Measurements from ENCODE around the gene DDOST.

The DDOST gene

DNA sequence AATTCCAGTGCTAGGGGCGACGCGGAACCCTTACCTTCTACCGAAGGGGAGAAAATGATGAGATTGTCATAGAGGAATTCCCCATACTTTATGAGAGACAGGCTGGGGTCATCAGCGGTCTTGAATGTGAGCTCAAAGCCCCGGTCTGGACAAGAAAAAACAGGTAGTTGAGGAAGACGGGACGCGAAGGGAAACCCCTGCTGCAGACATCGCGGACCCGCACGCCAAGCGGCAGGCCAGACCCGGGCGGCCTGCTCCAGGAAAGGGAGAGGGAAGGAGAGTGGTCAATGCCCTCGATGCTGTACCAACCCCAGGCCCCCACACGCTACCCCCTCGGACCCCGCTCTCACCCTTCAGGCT is 342 bp downstream of the DDOST start:
- no peak for DNase-seq (ENCODE audit: low read depth, low spot score)

DNA sequence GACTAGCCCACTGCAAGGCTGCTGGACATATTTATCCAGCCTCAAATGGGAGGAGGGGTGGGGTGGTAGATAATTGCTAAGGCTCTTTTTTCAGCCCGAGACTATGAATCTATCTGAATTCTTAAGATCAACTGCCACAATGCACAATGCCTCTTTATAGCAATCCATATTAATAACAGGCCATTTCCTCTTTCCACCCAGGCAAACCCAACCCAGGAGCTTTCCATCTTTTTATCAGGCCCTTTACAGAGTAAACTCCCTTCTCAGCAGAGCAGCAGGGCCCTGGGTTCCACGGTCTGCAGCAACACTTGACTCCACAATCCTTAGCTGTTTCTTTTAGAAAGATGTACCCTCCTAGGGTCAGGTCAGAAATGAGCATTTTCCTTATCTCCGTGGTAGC is 806 bp downstream of the DDOST start:
- DNase-seq (ENCODE audit: low read depth, low spot score), result no peak

DNA sequence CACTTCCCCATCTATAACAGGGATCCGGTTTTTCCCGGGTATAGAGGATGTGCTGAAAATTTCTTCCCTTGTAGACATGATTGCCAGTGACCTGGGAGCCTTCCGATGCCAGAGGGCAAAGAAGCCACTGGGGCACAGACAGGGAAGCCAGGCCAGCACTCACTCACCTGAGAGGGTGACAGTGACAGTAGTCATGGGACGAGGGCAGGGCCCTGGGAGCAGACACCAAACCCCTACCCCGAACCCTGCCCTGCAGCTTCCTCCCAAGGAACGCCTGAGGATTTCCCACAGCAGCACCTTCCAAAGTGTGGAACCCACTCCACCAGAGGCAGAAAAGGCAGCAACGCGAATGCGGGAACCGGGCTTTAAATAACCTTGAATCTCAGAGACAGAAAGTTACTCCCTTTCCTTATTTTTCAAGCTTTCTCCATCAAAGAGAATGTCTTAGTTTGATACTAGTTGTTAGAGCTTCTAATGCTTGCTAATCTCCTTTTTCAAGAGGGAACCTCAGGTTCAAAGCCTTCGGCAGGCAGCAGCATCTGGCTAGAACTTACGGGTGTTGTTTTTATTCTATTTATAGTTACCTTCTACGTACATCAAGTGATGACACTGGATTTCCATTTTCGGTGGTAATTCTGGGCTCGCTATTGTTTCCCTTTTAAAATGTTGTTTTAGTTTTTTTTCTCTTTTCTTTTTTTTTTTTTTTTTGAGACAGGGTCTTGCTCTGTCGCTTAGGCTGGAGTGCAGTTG is 2.8 kb downstream of the DDOST start:
- DNase-seq (ENCODE audit: low read depth, low spot score), result no peak

DNA sequence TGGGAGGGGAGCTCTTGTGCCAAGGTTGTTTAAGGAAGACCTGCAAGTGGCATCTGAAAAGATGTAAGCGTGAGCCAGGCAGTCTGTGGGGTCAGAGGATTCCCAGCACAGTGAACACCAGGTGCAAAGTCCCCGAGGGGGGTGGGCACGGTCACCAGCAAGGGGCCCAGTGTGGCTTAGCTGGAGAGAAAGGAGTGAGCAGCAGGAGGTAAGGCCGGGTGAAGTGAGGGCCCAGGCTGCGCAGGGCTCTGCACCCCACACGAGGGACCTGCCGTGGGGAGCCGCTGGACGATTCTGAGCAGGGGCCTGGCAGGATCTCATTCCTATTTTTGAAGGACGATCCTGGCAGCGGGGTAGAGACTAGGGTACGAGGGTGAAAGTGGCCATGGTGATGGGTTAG is 4.1 kb downstream of the DDOST start:
- no peak for DNase-seq (ENCODE audit: low read depth, low spot score)

DNA sequence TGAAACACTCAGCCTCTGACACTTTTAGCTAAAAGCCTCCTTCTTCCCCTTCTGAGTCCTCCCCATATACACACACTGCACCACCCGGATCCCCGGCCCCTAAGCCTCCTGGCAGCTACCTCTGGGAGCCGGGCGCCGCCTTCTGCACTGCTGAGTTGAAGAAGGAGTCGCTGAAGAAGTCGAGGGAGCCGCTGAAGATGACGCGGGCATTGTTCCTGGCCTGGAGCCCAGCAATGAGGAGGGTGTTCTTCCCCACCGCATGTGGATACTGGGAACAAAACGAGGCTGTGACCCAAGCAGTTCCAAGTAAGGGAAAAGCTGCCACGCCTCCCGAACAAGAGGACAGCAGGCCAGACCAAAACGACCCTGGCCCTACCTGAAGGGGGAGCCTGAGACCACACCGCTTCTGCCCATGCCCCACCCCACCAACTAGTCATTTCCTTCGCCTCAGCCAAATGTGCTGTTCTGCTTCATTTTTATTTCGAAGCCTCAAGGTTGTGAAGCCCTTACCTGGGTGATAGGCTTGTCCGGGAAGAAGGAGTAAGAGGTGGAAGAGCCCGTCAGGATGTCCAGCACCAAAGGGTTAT is 7.0 kb downstream of the DDOST start:
- no peak for DNase-seq (ENCODE audit: low read depth, low spot score)

DNA sequence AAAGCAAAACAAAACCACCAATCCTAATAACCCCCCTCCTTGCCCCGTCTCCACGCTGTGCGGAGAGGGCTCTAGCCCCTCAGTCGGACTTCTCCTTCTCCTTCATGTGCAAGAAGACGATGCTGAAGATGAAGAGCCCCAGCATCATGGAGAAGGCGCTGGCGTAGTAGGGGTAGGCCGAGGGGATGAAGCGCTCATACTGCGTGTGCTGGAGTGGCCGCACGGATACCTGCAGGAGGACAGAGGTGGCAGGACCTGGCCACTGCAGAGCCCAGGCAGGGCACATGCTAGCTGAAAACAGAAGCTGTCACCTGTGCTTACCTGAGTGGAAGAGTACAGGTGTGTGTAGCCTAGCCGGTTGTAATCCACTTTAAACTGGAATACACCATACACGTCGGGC is 8.9 kb downstream of the DDOST start:
- DNase-seq (ENCODE audit: low read depth, low spot score), result no peak

DNA sequence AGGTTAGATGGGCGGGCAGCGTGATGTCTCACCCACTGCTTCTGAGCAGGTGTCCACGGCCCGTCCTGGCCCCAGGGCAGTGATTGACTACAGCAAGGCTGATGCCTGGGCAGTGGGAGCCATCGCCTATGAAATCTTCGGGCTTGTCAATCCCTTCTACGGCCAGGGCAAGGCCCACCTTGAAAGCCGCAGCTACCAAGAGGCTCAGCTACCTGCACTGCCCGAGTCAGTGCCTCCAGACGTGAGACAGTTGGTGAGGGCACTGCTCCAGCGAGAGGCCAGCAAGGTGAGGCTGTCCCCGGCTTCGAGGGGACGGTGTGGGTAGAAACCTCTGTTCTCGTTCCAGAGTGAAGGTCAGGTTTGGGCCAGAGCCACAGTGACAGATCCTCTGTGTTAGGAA is 12.2 kb downstream of the DDOST start:
- DNase-seq (ENCODE audit: low read depth, low spot score), result no peak

DNA sequence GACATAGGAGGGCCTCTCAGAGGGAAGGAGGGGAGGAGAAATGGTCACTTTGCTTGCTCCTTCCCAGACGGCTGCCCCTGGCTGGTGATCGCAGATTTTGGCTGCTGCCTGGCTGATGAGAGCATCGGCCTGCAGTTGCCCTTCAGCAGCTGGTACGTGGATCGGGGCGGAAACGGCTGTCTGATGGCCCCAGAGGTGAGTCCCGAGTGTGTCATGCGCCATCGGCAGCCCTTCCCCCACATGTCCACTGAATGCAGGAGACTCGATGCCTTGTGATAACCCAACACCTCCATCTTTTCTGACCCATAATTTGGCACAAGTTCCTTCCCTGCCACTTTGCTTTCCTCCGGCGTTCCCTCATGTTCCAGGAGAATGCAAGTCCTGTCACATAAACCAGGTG is 12.7 kb downstream of the DDOST start:
- no peak for DNase-seq (ENCODE audit: low read depth, low spot score)

DNA sequence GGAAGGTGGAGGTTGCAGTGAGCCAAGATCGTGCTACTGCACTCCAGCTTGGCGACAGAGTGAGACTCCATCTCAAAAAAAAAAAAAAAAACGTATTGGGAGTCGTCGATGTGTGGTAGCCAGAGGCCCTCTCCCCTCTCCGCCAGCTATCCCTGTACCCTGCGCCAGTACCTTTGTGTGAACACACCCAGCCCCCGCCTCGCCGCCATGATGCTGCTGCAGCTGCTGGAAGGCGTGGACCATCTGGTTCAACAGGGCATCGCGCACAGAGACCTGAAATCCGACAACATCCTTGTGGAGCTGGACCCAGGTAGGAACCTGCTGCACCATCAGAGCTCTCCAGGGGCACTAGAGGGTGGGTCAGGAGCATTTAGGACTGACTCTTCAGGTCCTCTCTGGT is 15.8 kb downstream of the DDOST start:
- no peak for DNase-seq (ENCODE audit: low read depth, low spot score)

DNA sequence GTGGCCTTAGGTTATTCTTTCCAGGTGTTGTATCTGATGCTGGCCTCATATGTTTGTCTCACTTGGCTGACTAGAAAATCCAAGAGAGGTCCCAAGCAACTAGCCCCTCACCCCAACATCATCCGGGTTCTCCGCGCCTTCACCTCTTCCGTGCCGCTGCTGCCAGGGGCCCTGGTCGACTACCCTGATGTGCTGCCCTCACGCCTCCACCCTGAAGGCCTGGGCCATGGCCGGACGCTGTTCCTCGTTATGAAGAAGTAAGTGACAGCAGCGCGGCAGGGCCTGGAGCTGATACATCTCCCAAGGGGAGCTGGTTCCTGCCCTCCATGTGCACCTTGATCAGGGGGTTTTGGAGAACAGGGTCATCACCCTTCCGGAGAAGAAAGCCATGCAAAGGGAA is 16.8 kb downstream of the DDOST start:
- DNase-seq (ENCODE audit: low read depth, low spot score), result no peak

DNA sequence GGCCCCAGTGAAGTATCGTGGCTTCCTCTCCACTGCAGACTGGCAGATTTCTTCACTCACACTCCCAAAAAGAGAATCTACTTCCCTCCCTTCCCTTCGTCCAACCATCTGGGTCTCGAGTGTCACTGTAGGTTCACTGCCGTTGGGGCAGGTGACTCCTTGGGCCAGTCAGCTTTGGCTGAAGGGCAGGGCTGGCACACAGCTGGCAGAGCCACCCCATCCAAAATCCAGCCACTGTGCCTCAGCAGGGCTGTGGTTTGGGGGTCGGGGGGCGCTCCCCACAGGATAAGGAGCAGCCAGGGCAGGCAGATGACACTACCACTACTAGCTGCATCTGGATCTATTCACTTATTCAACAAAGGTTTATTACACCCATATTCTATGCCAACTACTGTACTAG is 18.1 kb downstream of the DDOST start:
- DNase-seq (ENCODE audit: low read depth, low spot score), result no peak

DNA sequence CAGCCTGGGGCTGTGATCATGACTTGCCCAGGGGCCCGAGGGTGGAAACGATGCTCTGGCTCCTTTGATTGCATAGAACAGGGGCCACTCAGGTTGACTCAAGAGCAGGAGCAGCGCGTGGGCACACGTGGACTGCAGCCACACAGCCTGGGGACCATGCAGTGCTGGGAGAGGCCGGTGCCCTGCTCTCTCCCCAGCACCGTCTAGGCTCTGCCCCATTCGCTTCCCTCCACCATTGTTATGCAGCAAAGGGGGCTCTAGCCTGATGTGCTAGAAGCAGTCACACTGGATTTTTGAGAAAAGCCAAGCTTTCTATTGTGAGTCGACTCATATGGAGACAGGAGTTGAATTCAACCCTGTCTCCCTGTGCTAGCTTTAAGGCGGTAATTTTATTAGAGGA is 19.2 kb downstream of the DDOST start:
- DNase-seq (ENCODE audit: low read depth, low spot score), result no peak

DNA sequence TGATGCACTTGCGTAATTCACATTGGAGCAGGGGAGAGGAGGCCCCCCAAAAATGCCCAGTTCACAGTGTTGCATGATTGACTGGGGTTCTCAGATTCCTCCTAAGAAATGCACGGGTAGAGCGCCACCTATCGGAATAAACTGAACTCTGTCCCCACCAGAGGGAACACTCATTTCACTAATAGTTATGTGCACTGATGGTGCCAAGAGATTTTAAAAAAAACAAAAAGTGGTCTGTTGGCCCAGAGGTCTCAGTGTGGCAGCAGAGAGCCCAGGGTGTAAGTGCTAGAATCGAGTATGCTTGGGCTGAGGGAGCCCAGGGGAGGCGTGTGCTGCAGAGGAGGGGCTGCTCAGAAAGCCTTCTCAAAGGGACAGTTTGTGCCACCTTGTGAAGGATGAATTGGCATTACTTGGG is 21.0 kb downstream of the DDOST start:
- DNase-seq (ENCODE audit: low read depth, low spot score), result peak; percentile 45

DNA sequence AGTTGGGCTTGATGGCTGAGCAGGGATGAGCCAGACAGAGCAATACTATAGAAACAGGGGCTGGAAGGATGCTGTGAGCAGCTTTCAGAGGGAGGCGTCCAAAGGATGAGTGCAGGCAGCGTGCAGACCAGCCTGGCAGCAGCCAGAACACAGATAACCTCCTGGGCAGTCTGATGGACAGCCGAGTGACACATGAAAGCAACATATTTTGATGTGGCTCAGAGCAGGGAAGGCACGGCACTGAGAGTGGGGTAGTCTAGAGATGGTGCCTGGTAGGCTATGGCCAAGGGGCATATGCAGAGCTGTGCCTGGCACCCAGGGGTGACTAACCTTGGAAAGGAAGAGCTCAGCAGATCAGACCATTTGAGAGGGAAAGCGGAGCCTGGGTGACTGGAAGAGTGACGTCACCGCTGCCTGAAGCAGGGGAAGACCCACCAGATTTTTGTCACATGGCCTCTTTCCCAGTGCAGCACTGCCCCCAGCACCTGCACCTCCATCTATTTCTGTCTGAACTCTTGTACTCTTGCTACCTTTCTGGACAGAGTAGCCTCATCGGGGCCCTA is 24.3 kb downstream of the DDOST start:
- DNase-seq (ENCODE audit: low read depth, low spot score), result no peak

DNA sequence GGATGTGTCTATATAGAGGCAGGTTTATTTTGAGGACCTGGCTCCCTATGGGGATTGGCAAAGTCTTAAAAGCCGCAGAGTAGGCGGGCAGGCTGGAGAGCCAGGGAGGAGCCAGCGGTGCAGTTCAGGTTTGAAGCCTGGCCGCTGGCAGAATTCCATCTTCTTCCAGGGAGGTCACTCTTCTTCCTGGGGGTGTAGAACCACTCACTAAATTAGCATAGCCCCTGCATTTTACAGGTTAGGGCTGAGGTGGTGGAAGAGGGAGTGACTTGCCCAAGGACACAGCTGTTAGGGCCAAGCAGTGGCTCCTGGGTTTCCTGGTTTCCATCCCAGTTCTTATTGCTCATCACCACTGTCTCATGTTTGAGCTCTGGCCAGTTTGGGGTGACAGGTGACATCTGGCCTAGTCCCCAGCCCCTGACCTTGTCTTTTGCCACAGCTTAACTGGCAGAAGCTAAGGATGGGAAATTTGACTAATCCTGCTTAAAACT is 26.5 kb downstream of the DDOST start:
- no peak for DNase-seq (ENCODE audit: low read depth, low spot score)

DNA sequence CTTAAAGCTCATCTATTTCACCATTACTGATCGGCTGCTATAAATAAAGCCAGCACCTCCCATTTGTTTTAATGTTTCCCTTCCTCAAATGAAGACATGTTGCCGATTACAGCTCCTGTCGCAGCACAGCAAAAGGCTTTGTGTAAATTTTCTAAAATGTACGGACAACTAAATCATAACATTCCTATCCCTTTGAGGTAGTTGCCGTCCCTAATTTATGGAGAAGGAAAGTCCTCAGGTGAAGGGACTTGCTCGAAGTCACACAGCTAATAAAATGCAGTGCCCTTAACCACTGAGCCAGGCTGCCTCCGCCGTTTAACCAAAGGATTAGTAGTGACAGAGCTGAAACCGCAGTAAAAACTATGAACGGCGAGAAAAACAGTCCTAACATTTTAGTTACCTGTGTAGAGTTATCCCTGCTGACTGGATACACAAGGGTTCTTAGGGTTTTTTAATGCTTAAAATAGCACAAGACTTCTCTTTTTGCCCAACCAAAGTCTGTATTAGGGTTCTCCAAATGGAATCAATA is 27.0 kb downstream of the DDOST start:
- DNase-seq (ENCODE audit: low read depth, low spot score), result no peak

DNA sequence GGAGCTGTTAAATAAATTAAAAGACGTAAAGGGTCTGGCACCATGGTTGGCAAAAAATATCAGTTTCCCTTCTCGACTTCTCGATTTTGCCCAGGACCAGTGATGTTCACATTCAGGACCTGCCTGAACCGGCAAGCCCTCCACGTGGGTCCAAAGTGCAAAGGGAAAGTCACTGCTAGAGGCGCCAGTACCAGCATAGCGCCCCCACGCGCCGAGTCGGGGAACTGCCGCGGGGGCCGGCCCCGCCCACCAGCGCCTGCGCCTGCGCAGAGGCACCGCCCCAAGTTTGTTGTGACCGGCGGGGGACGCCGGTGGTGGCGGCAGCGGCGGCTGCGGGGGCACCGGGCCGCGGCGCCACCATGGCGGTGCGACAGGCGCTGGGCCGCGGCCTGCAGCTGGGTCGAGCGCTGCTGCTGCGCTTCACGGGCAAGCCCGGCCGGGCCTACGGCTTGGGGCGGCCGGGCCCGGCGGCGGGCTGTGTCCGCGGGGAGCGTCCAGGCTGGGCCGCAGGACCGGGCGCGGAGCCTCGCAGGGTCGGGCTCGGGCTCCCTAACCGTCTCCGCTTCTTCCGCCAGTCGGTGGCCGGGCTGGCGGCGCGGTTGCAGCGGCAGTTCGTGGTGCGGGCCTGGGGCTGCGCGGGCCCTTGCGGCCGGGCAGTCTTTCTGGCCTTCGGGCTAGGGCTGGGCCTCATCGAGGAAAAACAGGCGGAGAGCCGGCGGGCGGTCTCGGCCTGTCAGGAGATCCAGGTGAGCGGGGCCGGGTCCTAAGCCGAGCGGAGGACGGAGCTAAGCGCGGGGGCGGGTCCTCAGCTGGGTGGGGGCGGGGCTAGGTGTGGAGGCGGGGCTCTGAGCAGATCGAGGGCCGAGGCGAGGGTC is 27.7 kb downstream of the DDOST start, which contains the start of gene PINK1:
TSS of gene PINK1 (plus strand) at position 269 of the 875 bp plus-strand sequence. CDS start at position 360, 91 bp downstream.
- DNase-seq (ENCODE audit: low read depth, low spot score), result peak; percentile 79

DNA sequence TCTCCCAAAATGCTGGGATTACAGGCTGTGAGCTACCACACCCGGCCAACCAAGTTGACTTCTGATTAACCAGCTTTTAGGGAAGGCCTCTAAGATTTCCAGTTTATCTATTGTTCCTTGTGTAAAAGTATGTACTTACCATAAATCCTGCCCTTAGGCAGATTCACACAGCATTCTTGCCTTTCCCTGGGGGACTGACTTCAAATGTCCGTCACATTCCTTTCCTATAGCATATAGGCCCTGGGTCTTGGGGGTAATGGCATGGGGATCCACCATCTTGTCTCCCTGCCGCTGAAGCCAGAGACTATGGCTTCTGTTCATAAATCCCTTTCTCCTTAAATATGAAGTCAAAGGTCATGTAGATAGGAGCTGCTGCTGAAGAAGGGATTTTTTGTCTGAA is 28.8 kb downstream of the DDOST start:
- no peak for DNase-seq (ENCODE audit: low read depth, low spot score)

DNA sequence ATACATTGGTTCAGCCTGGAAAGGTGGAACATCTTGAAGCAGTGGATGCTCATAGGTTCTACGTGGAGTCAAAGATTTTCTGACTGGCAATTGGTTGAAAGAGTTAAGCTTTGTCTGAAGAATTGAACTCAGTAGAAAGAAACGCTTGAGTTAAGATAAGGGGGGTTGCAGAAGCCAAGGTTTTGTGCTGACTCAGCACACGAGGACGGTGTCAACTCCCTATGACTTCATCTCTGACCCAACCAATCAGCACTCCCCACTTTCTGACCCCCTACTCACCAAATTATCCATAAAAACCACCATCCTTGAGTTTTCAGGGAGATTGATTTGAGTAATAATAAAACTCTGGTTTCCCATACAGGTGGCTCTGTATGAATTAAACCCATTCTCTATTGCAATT is 30.4 kb downstream of the DDOST start:
- no peak for DNase-seq (ENCODE audit: low read depth, low spot score)

DNA sequence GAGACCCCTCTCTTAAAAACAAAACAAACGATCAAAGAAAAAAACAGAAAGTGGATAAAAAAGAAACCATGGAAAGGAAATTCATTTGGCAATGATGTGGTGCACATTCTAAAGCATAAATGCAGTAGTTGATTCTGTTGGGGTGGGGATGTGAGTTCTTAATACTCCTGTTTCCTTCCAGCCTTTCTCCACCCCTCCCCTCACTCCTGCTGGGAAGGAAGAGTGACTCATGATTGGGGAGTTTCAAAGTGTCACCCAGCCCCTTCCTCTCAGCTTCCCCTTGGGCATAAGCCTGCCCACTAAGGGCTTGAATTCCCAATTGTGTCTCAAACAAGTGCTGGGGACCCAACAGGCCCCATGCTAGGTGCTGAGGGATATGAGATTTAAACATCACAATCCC is 34.6 kb downstream of the DDOST start:
- no peak for DNase-seq (ENCODE audit: low read depth, low spot score)

DNA sequence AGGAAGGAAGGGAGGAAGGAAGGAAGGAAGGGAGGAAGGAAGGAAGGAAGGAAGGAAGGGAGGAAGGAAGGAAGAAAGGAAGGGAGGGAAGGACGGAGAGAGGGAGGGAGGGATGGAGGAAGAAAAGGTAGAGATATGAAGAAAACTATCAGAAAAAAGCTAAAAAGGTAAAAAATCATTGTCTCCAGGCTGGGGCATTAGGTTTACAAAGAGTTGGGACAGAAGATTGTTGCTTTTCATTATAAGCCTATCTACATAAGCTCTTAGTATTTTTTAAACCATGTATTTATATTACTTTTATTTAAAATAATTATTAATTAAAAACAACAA is 35.1 kb downstream of the DDOST start:
- DNase-seq (ENCODE audit: low read depth, low spot score), result no peak

All from activated CD4-positive, CD25-positive, alpha-beta regulatory T cell treated with anti-CD3 and anti-CD28 coated beads, Interleukin-2, amount 50 U/mL, for 16 hours (primary cell).